Activated naive CD4-positive, alpha-beta T cell treated with anti-CD3 and anti-CD28 coated beads, Interleukin-2, amount 50 U/mL, for 24 hours (primary cell): Measurements from ENCODE around the gene KCNS1.

Experiments used
- H3K27ac Mint-ChIP-seq: one replicate; pipeline ENCODE4 v1.8.0; 2021; ENCODE audit warnings: mild to moderate bottlenecking, mixed read lengths
- H3K27me3 Mint-ChIP-seq: one replicate; pipeline ENCODE4 v1.8.0; 2021; ENCODE audit warnings: mixed read lengths
- H3K36me3 Mint-ChIP-seq: one replicate; pipeline ENCODE4 v1.8.0; 2021; ENCODE audit warnings: mixed read lengths
- H3K4me1 Mint-ChIP-seq: one replicate; pipeline ENCODE4 v1.8.0; 2021; ENCODE audit warnings: mixed read lengths
- H3K4me3 Mint-ChIP-seq: one replicate; pipeline ENCODE4 v1.8.0; 2021; ENCODE audit warnings: mild to moderate bottlenecking, mixed read lengths
- H3K9me3 Mint-ChIP-seq: one replicate; pipeline ENCODE4 v1.8.0; 2021; ENCODE audit warnings: mixed read lengths

The KCNS1 gene

GRCh38 chr20:45094201-45094600, 6.7 kb downstream of the KCNS1 start:
- Mint-ChIP-seq H3K4me1 (peaks cover 10% of the 10 kb centered on the region), H3K4me3 (no peak overlapping the region), H3K27me3 (peaks cover 16% of the 10 kb centered on the region), H3K9me3 (no peaks in the 10 kb centered on the region), H3K27ac (no peak overlapping the region), H3K36me3 (no peaks in the 10 kb centered on the region)

DNA sequence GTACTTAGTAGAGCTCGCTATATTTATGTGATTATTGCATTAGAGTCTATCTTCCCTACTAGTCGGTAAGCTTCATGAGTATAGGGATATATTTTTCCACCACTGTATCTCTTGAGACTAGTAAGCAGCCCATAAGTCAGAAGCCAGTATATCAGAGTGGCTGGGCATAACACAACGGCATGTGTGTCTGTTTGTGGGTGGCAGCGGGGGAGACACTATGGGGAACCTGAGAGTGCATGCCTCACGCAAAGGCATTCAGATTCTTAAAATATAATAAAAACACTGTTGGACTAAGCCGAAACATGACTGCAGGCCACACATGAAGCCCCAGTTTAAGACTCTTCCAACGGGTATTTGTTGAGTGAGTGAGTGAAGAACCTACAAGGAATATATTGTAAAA, 8.0 kb downstream of the KCNS1 start:
- peaks cover 10% of the 10 kb centered on the region for H3K27me3 Mint-ChIP-seq
- H3K4me3 Mint-ChIP-seq: no peak overlapping the region
- no peaks in the 10 kb centered on the region for H3K9me3 Mint-ChIP-seq
- H3K4me1 Mint-ChIP-seq: peaks cover 10% of the 10 kb centered on the region
- H3K36me3 Mint-ChIP-seq: no peaks in the 10 kb centered on the region
- H3K27ac Mint-ChIP-seq: no peak overlapping the region

DNA sequence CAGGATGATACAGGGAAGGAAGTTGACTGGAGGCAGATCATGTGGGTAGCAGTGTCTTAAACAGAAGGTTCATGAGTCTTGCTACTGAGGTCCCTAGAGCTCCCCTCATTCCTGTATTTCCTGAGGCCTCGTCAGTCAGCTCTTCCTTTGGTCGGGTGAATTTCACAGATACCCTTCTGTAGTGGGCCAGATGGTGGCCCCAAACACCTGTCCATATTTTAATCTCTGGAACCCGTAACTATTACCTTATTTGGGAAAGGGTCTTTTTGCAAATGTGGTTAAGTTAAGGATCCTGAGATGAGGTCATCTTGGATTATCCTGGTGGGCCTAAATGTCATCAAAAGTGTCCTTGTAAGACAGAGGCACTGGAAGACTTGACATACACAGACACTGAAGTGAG, 9.6 kb downstream of the KCNS1 start:
- Mint-ChIP-seq H3K9me3 (no peaks in the 10 kb centered on the region), H3K27me3 (no peaks in the 10 kb centered on the region), H3K27ac (no peak overlapping the region), H3K4me1 (peaks cover 6% of the 10 kb centered on the region), H3K36me3 (peaks cover 3% of the 10 kb centered on the region), H3K4me3 (no peak overlapping the region)

GRCh38 chr20:45090481-45090880, 10.4 kb downstream of the KCNS1 start:
- Mint-ChIP-seq H3K9me3 (no peaks in the 10 kb centered on the region), H3K27ac (peak overlapping the region; percentile 15), H3K4me1 (peaks cover under 1% of the 10 kb centered on the region), H3K36me3 (peaks cover 5% of the 10 kb centered on the region), H3K4me3 (no peak overlapping the region), H3K27me3 (no peaks in the 10 kb centered on the region)

DNA sequence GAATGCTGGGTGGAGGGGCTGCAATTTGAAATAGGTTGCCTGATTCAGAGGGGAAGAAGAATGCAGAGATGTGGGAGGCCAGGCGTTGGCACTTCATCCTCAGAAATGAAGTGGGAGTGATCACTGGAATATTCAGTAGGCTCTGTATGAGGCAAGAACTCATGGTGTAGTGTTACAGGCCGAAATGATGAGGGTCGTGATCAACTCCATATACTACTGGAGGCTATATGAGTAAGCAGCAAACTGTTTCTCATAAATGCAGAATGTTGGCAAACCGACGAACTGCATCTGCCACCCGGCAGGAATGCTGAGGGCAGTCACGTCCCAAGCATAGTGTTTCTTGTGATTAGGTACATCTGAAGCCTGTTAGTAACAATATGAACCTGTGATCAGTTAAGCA, 12.7 kb downstream of the KCNS1 start:
- Mint-ChIP-seq H3K36me3 (peaks cover 11% of the 10 kb centered on the region), H3K9me3 (no peaks in the 10 kb centered on the region), H3K27ac (no peak overlapping the region), H3K4me1 (no peaks in the 10 kb centered on the region), H3K27me3 (no peaks in the 10 kb centered on the region), H3K4me3 (no peak overlapping the region)

GRCh38 chr20:45087814-45088213, 13.1 kb downstream of the KCNS1 start:
- no peak overlapping the region for H3K4me3 Mint-ChIP-seq
- H3K27ac Mint-ChIP-seq: peak overlapping the region; percentile 43
- H3K36me3 Mint-ChIP-seq: peaks cover 13% of the 10 kb centered on the region
- no peaks in the 10 kb centered on the region for H3K4me1 Mint-ChIP-seq
- no peaks in the 10 kb centered on the region for H3K9me3 Mint-ChIP-seq
- no peaks in the 10 kb centered on the region for H3K27me3 Mint-ChIP-seq

- Mint-ChIP-seq H3K9me3 (no peaks in the 10 kb centered on the region), H3K4me1 (no peaks in the 10 kb centered on the region), H3K27me3 (no peaks in the 10 kb centered on the region), H3K4me3 (no peak overlapping the region), H3K36me3 (peaks cover 16% of the 10 kb centered on the region), H3K27ac (peak overlapping the region; percentile 43)
Measured at GRCh38 chr20:45087097-45087790, 13.7 kb downstream of the KCNS1 start.

GRCh38 chr20:45085867-45086266, 15.1 kb downstream of the KCNS1 start:
- Mint-ChIP-seq H3K4me1 (no peaks in the 10 kb centered on the region), H3K27ac (no peak overlapping the region), H3K9me3 (peaks cover 6% of the 10 kb centered on the region), H3K4me3 (no peak overlapping the region), H3K27me3 (no peaks in the 10 kb centered on the region), H3K36me3 (peaks cover 23% of the 10 kb centered on the region)

DNA sequence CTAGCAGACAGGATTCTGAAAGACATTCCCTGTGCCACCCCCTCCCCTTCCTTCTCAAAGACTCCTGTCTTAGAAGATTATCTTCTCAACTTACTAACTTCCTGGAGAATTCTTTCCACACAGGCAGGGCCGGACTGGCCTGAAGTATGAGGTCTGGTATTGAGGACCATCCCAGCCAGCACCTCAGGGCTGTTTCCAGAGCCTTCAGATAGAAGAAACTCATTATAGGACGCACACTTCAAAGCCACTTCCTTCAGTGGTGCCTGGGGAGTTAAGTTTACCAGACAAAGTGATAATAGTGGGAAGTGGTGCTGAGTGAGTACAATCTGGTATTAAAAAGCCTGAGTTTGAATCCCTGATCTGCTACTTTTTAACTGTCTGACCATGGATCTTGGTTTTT, 15.6 kb downstream of the KCNS1 start:
- Mint-ChIP-seq H3K36me3 (peaks cover 28% of the 10 kb centered on the region), H3K9me3 (peaks cover 6% of the 10 kb centered on the region), H3K27ac (peak overlapping the region; percentile 20), H3K27me3 (no peaks in the 10 kb centered on the region), H3K4me3 (no peak overlapping the region), H3K4me1 (no peaks in the 10 kb centered on the region)

GRCh38 chr20:45083127-45083526, 17.8 kb downstream of the KCNS1 start:
- Mint-ChIP-seq H3K4me1 (no peaks in the 10 kb centered on the region), H3K36me3 (peaks cover 43% of the 10 kb centered on the region), H3K27me3 (no peaks in the 10 kb centered on the region), H3K9me3 (peaks cover 6% of the 10 kb centered on the region), H3K4me3 (no peak overlapping the region), H3K27ac (peak overlapping the region; percentile 89)

- H3K36me3 Mint-ChIP-seq: peaks cover 43% of the 10 kb centered on the region
- H3K27me3 Mint-ChIP-seq: no peaks in the 10 kb centered on the region
- H3K4me1 Mint-ChIP-seq: no peaks in the 10 kb centered on the region
- H3K4me3 Mint-ChIP-seq: no peak overlapping the region
- peak overlapping the region; percentile 89 for H3K27ac Mint-ChIP-seq
- H3K9me3 Mint-ChIP-seq: peaks cover 6% of the 10 kb centered on the region
Measured at GRCh38 chr20:45082468-45082867, 18.5 kb downstream of the KCNS1 start.

- no peak overlapping the region for H3K4me3 Mint-ChIP-seq
- no peaks in the 10 kb centered on the region for H3K27me3 Mint-ChIP-seq
- peak overlapping the region; percentile 27 for H3K27ac Mint-ChIP-seq
- no peaks in the 10 kb centered on the region for H3K4me1 Mint-ChIP-seq
- peaks cover 45% of the 10 kb centered on the region for H3K36me3 Mint-ChIP-seq
- peaks cover 6% of the 10 kb centered on the region for H3K9me3 Mint-ChIP-seq
Measured at GRCh38 chr20:45080867-45081624, 19.9 kb downstream of the KCNS1 start.

- H3K36me3 Mint-ChIP-seq: peaks cover 43% of the 10 kb centered on the region
- peaks cover 9% of the 10 kb centered on the region for H3K4me1 Mint-ChIP-seq
- H3K9me3 Mint-ChIP-seq: peaks cover 6% of the 10 kb centered on the region
- no peak overlapping the region for H3K4me3 Mint-ChIP-seq
- no peaks in the 10 kb centered on the region for H3K27me3 Mint-ChIP-seq
- H3K27ac Mint-ChIP-seq: peak overlapping the region; percentile 23
Measured at GRCh38 chr20:45077559-45077958, 23.4 kb downstream of the KCNS1 start.

GRCh38 chr20:45073221-45073620, 27.7 kb downstream of the KCNS1 start:
- Mint-ChIP-seq H3K9me3 (no peaks in the 10 kb centered on the region), H3K27ac (peak overlapping the region; percentile 79), H3K4me3 (no peak overlapping the region), H3K36me3 (peaks cover 25% of the 10 kb centered on the region), H3K4me1 (peaks cover 38% of the 10 kb centered on the region), H3K27me3 (no peaks in the 10 kb centered on the region)

- no peaks in the 10 kb centered on the region for H3K9me3 Mint-ChIP-seq
- peaks cover 48% of the 10 kb centered on the region for H3K4me1 Mint-ChIP-seq
- H3K4me3 Mint-ChIP-seq: no peak overlapping the region
- H3K36me3 Mint-ChIP-seq: peaks cover 27% of the 10 kb centered on the region
- no peaks in the 10 kb centered on the region for H3K27me3 Mint-ChIP-seq
- peak overlapping the region; percentile 30 for H3K27ac Mint-ChIP-seq
Measured at GRCh38 chr20:45072066-45072465, 28.9 kb downstream of the KCNS1 start.

DNA sequence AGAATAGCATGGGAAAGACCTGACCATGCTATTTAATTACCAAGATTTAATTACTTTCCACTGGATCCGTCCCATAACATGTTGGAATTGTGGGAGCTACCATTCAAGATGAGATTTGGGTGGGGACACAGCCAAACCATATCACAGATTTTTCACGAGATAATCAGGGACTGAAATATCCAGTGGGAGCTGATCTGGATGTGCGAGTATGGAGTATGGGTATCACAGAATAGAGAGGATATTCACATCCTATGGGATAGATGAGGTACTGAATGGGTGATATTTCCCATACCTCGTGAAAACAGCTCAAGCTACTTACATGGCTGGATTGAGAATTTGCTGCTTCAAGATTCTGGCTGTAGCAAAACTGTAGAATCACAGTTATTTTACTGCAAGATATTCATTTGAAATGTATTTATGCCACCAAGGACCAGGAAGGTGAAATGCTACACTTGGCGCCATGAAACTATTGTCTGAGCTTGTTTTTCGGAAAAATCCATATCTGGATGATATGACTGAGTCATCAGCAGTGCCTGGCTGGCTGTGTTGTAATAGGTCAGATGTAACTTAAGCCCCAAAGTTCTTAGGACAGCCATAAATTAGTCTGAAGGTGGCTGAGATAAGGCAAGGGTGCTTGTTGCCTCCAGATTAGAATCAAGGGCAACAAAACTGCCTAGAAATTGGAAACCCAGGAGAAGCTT, 29.8 kb downstream of the KCNS1 start:
- H3K4me1 Mint-ChIP-seq: peaks cover 56% of the 10 kb centered on the region
- H3K36me3 Mint-ChIP-seq: peaks cover 24% of the 10 kb centered on the region
- H3K27me3 Mint-ChIP-seq: no peaks in the 10 kb centered on the region
- peak overlapping the region; percentile 70 for H3K27ac Mint-ChIP-seq
- no peaks in the 10 kb centered on the region for H3K9me3 Mint-ChIP-seq
- no peak overlapping the region for H3K4me3 Mint-ChIP-seq
